NOMO-1 treated with DMSO at 0.1 percent for 48 hours (cell line): ENCODE data around the gene COL12A1.
A peak's percentile ranks its signal among the peaks of the same experiment; 100 is the strongest.

Experiments used
- DNase-seq: peaks from one replicate; lab custom pipeline; 2025; ENCODE audit not compliant: unreplicated experiment; lab: John Stamatoyannopoulos, UW

The COL12A1 gene

DNA sequence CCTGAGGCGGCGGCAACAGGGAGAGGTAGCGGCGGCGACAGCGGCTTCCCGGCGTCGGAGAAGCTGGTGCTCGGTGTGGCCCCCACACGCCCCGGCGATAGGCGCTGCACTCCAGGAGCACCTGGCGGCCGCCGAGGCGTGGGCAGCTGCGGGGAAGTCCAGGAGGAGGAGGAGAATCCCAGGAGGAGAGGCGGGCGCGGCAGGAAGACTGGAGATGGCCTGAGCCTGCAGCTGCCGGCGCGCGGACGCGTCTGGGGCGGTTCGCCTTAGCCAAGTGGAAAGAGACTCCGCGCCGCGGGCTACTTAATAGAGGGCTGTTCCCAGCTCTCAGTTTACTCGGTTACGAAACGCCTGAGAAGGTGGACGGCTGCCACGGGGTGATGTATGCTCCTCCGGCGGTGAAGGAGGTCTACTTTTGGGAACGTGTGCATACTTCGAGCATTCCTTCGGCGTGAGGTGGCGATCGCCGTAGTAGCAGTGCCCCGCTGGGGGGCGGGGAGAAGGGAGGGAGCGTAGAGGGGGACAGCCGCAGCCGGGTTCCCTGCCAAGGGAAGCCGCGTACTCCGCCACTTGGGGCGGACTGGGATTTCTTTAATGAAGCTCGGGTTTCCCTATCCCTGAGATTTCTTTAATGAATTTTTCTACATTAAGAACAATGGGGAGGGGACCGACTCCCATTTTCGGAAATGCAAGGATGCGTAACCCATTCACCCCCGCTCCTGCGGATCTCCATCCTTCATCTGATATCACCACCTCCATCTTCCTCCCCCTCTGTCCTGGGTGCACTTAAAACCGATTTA lies at the start of gene COL12A1:
COL12A1 (minus strand) TSS at position 278 of the 800 bp plus-strand sequence. CDS start 3,261 bp downstream, outside the sequence.
- DNase-seq: no peak

DNA sequence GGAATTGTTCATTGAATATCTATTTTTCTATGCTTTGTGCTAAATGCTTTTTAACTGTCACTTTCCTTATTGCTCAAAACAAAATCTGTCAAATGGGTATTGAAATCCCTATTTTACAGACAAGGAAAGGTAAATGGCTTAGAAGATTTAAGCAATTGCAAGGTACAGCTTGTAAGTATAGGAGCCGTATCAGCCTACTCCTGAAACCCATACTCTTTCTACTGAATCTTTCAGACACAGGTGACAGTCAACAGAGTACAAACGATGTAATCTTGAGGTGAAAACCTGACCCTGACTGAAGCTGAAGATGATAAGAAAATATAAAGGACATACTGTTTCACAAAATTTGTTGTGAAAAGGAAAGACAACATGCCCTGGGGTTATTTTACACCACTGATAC lies 44.7 kb upstream of the COL12A1 start:
- no peak for DNase-seq

DNA sequence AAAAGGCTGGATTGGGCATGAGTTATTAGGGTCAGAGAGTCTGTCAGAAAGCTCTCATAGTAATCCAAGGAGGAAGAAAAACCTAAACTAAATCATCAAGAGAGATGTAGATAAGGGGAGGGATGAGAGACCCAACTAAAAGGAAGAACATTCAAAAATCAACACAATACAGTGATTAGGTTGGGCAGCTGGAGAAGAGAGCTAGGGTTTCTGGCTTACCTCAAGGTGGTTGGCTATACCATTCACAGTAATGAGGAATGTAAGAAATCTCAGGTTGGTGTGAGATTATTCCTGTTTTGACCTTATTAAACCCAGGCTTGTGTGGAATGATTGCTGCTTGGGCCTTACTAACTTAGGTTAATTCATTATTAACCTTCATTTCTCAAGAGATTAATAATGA lies 44.0 kb upstream of the COL12A1 start:
- DNase-seq: no peak

DNA sequence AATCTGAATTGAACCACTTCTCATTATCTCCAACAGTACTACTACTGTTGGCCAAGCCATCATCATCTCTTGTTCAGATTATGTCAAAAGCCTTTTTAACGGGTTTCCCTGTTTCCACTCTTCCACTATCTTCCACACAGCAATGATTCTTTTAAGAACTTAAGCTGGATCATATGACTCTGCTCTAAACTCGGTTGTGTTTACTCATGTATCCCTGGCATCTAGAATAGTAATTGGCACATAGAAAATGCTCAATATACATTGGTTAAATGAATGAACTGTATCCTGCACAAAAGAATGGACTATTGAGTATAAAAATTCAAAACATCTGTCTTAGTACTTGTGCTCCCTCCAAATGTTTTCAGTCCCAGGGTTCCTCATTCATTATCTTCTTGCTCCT lies 40.5 kb upstream of the COL12A1 start:
- DNase-seq: no peak

DNA sequence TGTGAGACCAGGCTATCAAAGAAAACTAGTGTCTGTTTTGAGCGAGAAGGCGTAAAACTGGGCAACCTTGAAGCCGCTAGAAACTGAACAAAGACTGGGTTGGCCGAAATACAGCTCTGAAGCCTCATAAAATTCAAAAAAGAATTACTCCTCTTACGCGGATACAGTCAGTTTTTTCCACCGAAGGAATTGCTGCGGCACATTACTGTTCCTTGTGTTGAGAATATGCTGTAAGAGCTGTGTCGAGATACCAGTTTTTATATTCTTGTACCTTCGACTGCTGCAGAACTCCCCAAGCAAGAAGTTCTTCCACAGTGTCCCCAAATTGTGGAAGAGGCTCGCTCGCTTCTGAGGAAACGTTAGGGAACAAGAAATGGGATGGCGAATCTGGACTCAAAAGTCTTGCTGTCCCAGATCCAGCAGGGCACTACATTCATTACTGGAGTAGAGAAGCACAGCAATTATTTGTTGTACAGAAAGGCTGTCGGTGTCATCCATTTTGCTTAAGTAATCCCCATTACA lies 38.3 kb upstream of the COL12A1 start:
- no peak for DNase-seq

DNA sequence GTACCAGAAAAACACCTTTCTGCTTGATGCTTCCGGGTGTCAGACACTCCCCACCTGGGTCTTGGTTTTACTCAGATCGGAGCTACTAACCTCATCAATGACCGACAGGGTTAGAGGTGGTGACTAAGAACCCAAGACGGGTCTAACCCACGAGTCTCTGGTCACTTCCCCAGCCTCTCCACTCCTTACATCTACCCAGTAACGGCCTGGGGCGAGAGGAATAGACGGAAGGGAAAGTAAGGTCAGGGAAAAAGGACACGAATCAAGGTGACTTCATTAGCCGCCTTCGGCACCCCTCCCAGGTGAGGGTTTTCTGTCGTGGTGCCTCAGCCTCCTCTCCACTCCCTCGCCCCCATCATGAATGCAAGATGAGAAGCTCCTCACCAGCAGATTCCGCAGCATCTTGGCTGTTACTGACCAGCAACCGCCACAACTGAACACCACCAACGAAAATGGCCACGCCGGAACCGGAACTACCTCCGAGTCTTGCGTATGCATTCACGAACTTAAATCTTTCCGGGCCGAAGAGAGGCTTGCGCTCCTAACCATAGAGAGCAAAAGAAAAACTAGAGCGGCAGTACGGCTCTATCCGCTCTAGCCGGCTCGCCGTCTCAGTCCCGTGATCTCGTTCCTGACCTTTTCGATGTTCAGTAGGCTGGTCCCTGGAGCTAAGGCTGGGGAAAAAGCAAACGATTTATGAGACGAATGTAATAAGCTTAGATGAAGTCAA lies 37.6 kb upstream of the COL12A1 start, which contains the start of gene COX7A2:
COX7A2 (minus strand) TSS at position 469 of the 730 bp plus-strand sequence; CDS start at position 402, 67 bp downstream.
- DNase-seq: peak; percentile 99

DNA sequence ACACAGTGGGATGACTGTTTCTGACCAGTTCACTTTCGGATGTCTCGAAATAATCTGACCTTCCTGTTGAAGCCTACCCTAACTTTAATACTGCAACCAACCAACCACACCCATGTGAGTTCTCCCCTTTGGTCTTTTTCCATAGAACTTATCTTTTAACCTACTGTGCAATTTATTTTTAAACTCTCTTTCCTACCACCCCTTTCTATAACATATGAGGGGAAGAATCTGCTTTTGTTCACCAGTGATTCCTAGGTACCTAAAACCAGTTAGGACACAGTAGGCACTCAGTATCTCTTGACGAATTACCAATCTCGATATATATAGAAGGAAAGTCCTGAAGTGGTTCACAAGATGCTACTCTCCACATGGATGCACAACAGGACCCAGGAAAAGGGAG lies 30.8 kb upstream of the COL12A1 start:
- no peak for DNase-seq

DNA sequence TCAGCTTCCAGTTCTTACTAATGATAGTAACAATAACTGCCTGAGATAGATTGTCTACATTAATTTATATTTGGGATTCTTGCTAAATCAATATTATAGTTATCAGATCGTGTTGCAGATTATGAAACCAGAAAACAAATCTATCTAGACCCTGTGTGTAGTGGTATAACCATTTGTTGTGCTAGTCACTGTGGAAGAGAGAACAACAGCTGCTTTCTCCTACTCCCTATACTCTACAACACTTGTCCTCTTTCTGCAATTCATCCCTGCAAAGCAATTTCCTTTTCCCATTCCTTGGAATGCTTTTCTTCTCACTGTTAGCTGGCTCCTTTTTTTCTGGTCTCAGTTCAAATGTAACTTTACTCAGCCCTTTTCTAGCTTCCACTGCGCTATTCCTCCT lies 29.4 kb upstream of the COL12A1 start:
- DNase-seq: no peak

DNA sequence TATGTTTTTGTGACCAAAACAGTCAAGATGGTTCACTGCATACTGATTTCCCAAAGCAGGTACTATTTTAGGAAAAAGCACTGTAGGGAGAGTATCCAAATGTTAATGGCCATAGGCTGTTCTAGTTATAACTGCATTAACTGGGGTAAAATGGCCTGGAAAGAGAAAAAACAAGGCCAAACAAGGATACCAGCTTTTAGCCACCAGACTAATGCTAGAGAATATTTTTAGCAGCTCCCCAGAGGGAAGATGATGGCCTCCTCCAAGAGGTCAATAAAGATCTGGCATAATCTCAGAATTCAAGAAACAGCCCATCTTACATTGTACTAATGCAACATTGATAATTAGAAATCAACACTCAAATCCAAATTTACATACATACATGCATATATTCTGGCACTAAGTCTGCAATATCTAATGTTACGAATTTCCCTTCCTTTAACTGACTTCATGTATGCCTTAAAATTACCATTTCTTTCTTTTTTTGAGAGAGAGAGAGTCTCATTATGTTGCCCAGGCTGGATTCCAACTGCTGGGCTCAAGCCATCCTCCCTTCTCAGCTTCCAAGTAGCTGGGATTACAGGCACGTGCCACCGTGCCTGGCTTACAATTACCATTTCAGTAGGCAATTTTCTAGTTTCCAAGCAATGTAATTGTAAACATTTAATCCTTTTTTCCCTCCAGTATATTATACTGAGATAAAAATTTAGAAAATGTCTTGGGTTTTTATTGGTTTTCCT lies 28.4 kb upstream of the COL12A1 start:
- DNase-seq: no peak

DNA sequence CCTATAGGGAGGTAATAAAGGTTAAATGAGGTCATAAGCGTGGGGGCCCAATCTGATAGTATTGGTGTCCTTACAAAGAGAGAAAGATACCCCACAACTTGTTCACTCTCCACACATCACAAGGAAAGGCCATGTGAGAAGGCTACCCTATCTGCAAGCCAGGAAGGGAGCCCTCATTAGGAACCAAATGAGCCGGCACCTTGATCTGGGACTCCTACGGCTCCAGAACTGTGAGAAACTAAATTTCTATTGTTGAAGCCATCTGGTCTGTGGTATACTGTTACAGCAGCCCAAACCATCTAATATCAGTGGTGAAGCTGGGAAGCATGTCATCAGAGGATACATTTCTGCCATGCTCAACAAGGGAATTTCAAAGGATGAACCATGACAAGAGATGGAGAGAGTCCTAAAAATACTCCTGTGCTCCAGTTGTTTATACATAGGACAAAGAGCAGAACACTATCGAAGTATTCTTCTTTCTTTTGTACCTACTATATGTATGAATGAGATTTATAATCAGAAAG lies 27.3 kb upstream of the COL12A1 start:
- no peak for DNase-seq

DNA sequence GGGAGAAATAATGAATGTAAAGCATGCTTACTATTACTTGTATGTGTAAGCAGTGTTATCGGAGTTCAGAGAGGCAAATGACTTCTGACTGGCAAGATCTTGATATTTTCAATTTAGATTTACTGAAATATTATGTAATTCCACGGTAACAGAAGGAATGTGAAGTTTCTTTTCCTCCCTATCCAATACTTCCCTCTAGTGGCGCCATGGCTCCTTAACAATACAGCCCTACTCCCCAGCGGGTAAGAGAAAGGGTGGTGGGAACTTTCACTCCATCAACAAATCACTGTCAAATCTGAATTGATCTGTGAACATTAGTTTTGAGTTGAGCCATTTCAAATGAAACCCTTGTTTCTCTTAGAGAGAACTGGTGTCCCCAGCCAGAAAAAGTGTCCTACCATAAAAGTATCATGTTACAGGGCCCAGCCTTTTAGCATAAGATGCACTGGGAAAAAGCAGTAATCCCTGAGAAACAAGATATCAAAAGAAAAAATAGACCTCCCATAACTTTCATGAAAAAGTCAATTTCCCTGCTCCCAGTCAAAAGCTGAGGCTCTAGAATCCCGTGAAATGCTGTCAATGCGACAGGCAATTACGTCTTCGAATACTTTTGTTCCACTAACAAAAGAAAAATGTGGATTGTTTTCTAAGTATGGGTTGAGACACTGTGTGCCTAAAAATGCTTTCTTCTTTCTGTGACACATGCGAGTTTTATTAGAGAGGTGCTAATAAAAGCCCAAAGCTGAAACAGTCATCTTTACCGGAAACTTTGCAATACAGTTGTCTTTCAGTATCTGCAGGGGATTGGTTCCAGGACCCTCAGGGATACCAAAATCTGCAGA lies 24.9 kb upstream of the COL12A1 start:
- DNase-seq: no peak

DNA sequence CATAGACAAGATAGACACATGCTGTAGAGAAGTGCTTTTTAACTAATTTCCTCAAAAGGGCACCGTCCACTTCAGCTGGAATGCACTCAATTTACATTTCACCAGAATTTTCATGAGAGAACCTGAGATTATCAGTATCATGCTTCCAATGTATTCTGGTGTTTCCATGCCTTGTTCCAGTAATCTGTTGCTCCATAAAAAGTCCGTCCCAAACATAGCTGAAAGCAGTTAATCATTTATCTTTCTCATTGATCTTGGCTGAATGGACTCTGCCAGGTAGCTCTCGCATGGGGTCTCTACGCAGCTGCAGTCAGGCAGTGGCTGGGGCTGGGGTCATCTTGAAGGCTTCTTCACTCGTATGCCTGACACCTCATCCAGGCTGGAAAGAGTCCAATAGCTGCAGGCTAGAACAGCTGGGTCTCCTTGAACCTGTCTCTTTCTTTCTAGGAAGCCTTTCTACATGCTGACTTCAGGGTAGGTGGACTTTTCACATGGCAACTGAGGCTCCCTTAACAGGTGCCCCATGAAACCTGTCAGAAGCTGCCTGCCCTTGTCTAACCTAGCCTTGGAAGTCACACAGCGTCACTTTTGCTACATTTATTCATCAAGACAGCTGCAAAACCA lies 18.6 kb upstream of the COL12A1 start:
- no peak for DNase-seq

DNA sequence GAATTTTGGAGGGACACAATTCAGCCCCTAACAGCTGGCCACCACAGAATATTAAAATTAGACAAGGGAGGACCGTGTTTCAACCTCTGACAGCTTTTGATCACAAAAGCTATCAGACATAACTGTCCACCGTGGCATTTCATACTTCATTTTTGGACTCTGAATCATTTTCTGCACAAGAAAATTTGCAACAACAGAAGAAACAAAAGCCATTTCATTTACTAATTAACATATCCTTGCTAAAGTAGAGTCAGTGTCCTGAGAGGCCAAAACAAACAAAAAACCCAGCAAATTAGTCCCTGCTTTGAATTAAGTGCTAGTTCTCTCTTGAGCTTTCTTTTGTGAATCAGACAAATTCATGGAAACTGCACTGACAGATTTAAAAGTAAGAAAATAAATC lies 17.6 kb upstream of the COL12A1 start:
- DNase-seq: no peak

DNA sequence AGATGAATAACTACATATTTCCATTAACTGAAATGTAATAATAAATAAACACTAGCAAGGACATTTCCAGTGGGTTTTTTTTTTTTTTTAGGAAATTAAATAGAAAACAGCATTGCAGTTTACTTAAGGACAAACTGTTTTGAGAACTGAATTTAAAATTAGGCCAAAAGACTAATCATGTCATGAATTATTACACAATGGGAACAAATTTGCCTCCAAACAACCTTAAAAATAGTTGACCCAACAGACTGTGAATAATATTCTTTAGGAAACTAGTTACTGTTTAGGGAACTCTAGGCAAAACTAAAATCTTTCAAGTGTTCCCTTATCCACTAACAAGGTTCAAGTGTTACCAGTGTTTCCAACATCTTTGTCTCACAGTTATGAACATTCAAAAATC lies 16.4 kb upstream of the COL12A1 start:
- DNase-seq: no peak

DNA sequence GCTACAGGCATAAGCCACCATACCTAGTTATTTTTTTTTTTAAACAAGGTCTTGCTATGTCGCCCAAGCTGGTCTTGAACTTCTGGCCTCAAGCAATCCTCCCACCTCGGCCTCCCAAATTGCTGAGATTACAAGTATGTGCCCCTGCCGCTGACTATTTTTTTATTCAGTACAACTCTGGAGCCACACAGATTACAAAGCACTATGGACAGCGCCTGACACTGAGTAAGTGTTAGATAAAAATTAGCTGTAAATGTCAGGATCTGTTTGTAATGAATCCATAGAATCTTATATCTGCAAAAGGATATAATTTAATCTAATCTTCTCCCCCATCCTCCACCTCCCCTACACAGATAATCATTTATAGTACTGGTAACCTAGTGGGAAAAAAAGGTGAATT lies 15.3 kb upstream of the COL12A1 start:
- DNase-seq: no peak

DNA sequence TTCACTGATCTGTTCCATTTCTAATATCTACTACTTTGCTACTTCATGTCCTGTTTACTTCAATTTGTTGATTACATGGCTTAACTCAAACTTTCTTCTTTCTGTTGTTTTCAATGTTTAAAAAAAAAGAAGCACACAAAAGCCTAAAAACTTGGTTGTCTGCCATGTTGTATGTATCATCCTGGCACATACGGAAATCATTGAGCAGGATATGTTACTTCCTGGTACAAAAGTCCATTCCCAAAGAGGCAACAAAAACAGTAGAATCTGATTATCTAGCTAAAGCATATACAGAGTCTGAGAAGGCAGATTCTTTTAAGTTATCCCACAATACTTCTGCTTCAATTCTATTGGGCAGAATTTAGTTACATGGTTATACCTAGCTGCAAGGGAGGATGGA lies 14.5 kb upstream of the COL12A1 start:
- no peak for DNase-seq

DNA sequence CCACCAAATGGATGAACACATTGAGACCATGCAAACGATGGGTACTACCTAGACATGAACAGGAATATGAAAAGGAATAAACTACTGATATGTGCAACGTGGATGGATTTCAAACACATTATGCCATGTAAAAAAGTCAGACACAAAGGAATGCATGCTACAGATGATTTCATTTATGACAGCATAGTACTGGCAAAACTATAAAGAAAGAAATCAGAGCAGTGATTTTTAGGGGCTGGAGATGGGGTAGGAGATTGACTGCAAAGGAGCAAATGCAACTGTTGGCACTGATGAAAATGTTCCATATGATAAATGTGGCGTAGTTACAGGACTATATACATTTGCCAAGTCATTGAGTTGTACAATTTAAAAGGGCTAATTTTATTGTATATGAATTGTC lies 13.4 kb upstream of the COL12A1 start:
- DNase-seq: no peak

DNA sequence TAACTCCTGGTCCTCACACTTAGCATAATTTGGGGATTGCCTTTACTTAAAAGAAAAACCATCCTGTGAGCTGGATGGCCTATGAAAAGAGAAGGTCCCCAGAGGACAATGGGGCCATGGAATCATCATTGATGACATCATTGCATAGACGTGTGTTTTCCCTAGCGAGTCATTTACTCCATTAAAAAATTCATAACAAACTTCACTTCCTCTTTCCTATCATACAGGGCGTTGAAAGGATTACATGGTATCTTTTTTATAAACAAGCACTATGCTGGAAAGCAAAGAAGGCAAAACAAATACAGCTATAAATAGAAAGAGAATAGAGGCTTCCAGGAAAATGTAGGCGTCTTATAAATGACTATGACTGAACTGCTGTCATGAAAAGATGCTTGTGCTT lies 11.3 kb upstream of the COL12A1 start:
- DNase-seq: no peak

DNA sequence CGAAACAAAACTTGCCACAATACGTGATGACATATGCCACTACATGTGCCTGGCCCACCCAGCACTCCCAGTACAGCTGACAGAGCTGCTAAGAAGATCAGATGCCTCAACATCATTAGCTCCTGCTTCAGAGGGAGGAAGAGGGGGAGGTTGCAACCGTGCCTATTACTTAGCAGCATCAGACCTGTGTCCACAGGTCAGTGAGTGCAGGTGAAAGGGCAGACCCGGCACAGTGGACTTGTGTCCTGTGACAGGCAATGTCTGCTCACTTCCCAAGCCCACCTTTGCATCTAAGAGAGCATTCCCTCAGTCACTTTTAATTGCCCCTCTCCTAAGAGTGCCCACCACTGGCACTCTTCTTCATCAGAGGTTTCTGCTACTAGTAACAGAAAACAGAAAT lies 9.4 kb upstream of the COL12A1 start:
- DNase-seq: no peak

DNA sequence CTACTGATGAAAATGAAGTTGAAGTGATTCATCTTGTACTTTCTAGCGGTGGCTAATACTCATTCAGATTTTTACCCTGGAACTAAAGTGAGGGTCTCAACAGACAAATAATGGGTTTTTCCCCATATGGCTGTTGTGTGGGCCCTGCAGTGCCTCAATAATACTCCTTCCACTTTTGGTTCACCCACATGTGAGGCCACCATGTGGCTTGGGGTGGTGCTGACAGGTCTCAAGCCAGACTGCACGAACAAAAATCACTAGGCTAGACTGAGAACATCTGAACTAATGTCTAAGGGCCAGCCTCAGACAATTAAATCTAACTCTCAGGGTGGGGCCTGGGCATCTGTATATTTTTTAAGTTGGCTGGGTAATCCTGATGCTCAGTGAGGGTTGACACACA lies 7.9 kb upstream of the COL12A1 start:
- DNase-seq: no peak
